ENCODE data around the gene CYP3A4. TPM values are rescaled to one million over a fixed set of nuclear protein-coding genes. Genes with fewer than 3 reads are reported as not detected.

Gene CYP3A4
- total RNA-seq, 1 experiment from 2014 or later = not detected

GRCh38 chr7:99791021-99791420, 7.0 kb upstream of the CYP3A4 start:
- H3K9ac ChIP-seq (ENCODE audit: extremely low read depth, insufficient read length, low read length) = no peak overlapping the region
- no peak overlapping the region for H2AFZ ChIP-seq (ENCODE audit: low read length)
- WGBS (ENCODE audit: extremely low coverage, insufficient read length, low lambda C conversion rate) = no CpG with 5 or more reads among the region's 1 CpG

More at GRCh38 chr7:99791021-99791420, 7.0 kb upstream of the CYP3A4 start:
- Mint-ChIP-seq H3K27me3 (ENCODE audit: low read depth) (peaks cover 11% of the 10 kb centered on the region), H3K27ac (no peak overlapping the region), H3K36me3 (ENCODE audit: insufficient read depth in 1 of 3, low read depth in 3 of 3) (no peaks in the 10 kb centered on the region), H3K4me3 (no peak overlapping the region), H3K4me1 (no peaks in the 10 kb centered on the region), H3K9me3 (no peaks in the 10 kb centered on the region; a peak in 1 of 5 replicates)
- H3K79me1 ChIP-seq (ENCODE audit: insufficient read depth, low read depth, low read length, poor library complexity, severe bottlenecking) = no peaks in the 10 kb centered on the region
- no peak overlapping the region for H3K27ac ChIP-seq (ENCODE audit: insufficient read length, low read depth, low read length)
- no peaks in the 10 kb centered on the region for H3K4me1 ChIP-seq (ENCODE audit: insufficient read depth, low read length)
- H3K18ac ChIP-seq (ENCODE audit: insufficient read length, low read depth, low read length) = no peak overlapping the region
- no peak overlapping the region for H2AK5ac ChIP-seq (ENCODE audit: insufficient read length, low read length)
- H4K20me1 ChIP-seq (ENCODE audit: control insufficient read depth, insufficient read depth, insufficient read length) = no peaks in the 10 kb centered on the region
- H3K79me2 ChIP-seq (ENCODE audit: insufficient read depth, low read length) = no peaks in the 10 kb centered on the region
- no peak overlapping the region for H3K4ac ChIP-seq (ENCODE audit: low read depth, low read length)
- H2BK20ac ChIP-seq (ENCODE audit: low read depth, low read length, poor library complexity, severe bottlenecking) = no peak overlapping the region
- no peaks in the 10 kb centered on the region for H3K27me3 ChIP-seq (ENCODE audit: insufficient read depth, low read length)
- H2BK5ac ChIP-seq (ENCODE audit: insufficient read length, low read length) = no peak overlapping the region
- TF ChIP-seq, protein P1, sequence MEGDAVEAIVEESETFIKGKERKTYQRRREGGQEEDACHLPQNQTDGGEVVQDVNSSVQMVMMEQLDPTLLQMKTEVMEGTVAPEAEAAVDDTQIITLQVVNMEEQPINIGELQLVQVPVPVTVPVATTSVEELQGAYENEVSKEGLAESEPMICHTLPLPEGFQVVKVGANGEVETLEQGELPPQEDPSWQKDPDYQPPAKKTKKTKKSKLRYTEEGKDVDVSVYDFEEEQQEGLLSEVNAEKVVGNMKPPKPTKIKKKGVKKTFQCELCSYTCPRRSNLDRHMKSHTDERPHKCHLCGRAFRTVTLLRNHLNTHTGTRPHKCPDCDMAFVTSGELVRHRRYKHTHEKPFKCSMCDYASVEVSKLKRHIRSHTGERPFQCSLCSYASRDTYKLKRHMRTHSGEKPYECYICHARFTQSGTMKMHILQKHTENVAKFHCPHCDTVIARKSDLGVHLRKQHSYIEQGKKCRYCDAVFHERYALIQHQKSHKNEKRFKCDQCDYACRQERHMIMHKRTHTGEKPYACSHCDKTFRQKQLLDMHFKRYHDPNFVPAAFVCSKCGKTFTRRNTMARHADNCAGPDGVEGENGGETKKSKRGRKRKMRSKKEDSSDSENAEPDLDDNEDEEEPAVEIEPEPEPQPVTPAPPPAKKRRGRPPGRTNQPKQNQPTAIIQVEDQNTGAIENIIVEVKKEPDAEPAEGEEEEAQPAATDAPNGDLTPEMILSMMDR (conservative IDR thresholded peaks at IDR 0.05) = no peak
- no peak overlapping the region for H4K8ac ChIP-seq (replicated peaks; ENCODE audit: insufficient read length, low read depth, low read length)
- H2BK120ac ChIP-seq (ENCODE audit: low read depth, low read length, poor library complexity, severe bottlenecking) = no peak overlapping the region
- H4K5ac ChIP-seq (ENCODE audit: insufficient read length, low read depth, low read length) = no peak overlapping the region
- H2BK15ac ChIP-seq (ENCODE audit: low read depth, low read length) = no peak overlapping the region
- no peak overlapping the region for H4K91ac ChIP-seq (ENCODE audit: insufficient read length, low read depth, low read length)
- no peak overlapping the region for H3K23ac ChIP-seq (ENCODE audit: insufficient read length, low read depth, low read length)
- no peak overlapping the region for H3T11ph ChIP-seq (ENCODE audit: low read length)
- no peak overlapping the region for H3K56ac ChIP-seq (ENCODE audit: insufficient read length, low read depth, low read length)
- no peak overlapping the region for H2BK12ac ChIP-seq (ENCODE audit: insufficient read length, low read depth, low read length)
- DNase-seq = no peak
- H3K14ac ChIP-seq (ENCODE audit: insufficient read depth, low read length) = no peak overlapping the region
- no peaks in the 10 kb centered on the region for H3K9me3 ChIP-seq (ENCODE audit: control insufficient read depth, low read depth, low read length)
- H3K23me2 ChIP-seq (ENCODE audit: insufficient read length, low read depth, low read length, poor library complexity, severe bottlenecking) = no peaks in the 10 kb centered on the region
- no peak overlapping the region for H3K4me2 ChIP-seq (ENCODE audit: insufficient read depth, insufficient read length, low read length)
